Tibial nerve (tissue), 4 donors: Measurements from ENCODE around the gene BCL3. TPM values are rescaled to one million over a fixed set of nuclear protein-coding genes. Genes with fewer than 3 reads are reported as not detected.

Experiments used
- DNase-seq, 2 donors: peaks; one replicate each; pipeline ENCODE4 v3.0.0-alpha.2; 2019; ENCODE audit warnings: low spot score in 2 of 2
- H3K27ac ChIP-seq, 4 donors: fragments of 200-600 bp; sonication (generic) in 3 of 4; one replicate each; pipeline ENCODE4 v1.5.1; 2017 to 2019; ENCODE audit warnings: mild to moderate bottlenecking in 1 of 4
- H3K27me3 ChIP-seq, 2 donors: fragments of 200-600 bp; sonication (generic) in 1 of 2; one replicate each; pipeline versions ENCODE4 v1.5.1 to v1.6.0; 2017 to 2019
- H3K36me3 ChIP-seq, 3 donors: fragments of 200-600 bp; sonication (generic); one replicate each; pipeline ENCODE4 v1.5.1; 2018 to 2019
- H3K4me1 ChIP-seq, 4 donors: fragments of 200-600 bp; sonication (generic) in 3 of 4; one replicate each; pipeline ENCODE4 v1.5.1; 2017 to 2019
- H3K4me3 ChIP-seq, 4 donors: fragments of 200-600 bp; sonication (generic) in 3 of 4; one replicate each; pipeline ENCODE4 v1.5.1; 2017 to 2019; ENCODE audit warnings: mild to moderate bottlenecking in 1 of 4, moderate library complexity in 1 of 4
- H3K9me3 ChIP-seq, 4 donors: fragments of 200-600 bp; sonication (generic) in 3 of 4; one replicate each; pipeline ENCODE4 v1.5.1; 2017 to 2019
- CTCF ChIP-seq, 5 experiments: fragments of 200-600 bp in 3 of 5; fragments of 450-650 bp in 2 of 5; sonication (generic) in 3 of 5; IDR thresholded peaks; one replicate each; pipeline ENCODE4 v1.5.1; 2016 to 2019; ENCODE audit warnings: antibody characterized with exemption in 5 of 5, mild to moderate bottlenecking in 3 of 5, moderate library complexity in 2 of 5
- EP300 ChIP-seq, 2 donors: sonication (generic); formaldehyde crosslinking; IDR thresholded peaks; one replicate each; pipeline ENCODE4 v1.6.1; 2017; ENCODE audit warnings: antibody characterized with exemption in 2 of 2, mild to moderate bottlenecking in 1 of 2
- POLR2A ChIP-seq, 2 donors: fragments of 450-650 bp; IDR thresholded peaks; one replicate each; pipeline ENCODE4 v1.6.1; 2017; ENCODE audit warnings: antibody characterized with exemption in 2 of 2, mild to moderate bottlenecking in 2 of 2, moderate library complexity in 2 of 2
- WGBS, 2 donors: methylation state at CpG; one replicate each; pipeline ENCODE4 v1.1.5; 2018; 5-methylcytosine and 5-hydroxymethylcytosine counted together
- total RNA-seq, 4 donors: library from RNA; depleted of rRNA; stranded (reverse); fragments of >200 nt; gene quantifications; one replicate each; pipeline ENCODE4 v1.1.0, GENCODE V29; 2016

BCL3 gene
- total RNA-seq, 4 donors from 2014 or later: 10.3 to 37.8 (median 18.0) TPM

GRCh38 chr19:44745341-44745831 is 3.1 kb upstream of the BCL3 start:
- peak; percentile 55 to 61 for DNase-seq
- Histone ChIP-seq H3K4me3 (no peak overlapping the region), H3K4me1 (peaks cover 0 to 91% (median 52%) of the 10 kb centered on the region in 4 donors)

GRCh38 chr19:44745887-44746600 is 2.5 kb upstream of the BCL3 start:
- WGBS, 2 donors: 78 to 79% methylated on average over 4 of the region's 4 CpGs
- Histone ChIP-seq H3K4me1 (peaks cover 0 to 91% (median 57%) of the 10 kb centered on the region in 4 donors), H3K4me3 (no peak overlapping the region), H3K27ac (peak overlapping the region; percentile 72 to 96 (median 92)), H3K36me3 (peaks cover 0 to 4% (median 0%) of the 10 kb centered on the region in 3 donors), H3K9me3 (no peaks in the 10 kb centered on the region), H3K27me3 (no peaks in the 10 kb centered on the region)
- no peak for DNase-seq
- TF ChIP-seq EP300 (IDR thresholded peaks at IDR 0.05) (no peak), POLR2A (IDR thresholded peaks at IDR 0.05) (no peak), CTCF (IDR thresholded peaks at IDR 0.05) (no peak)

More at GRCh38 chr19:44745341-44745831, 3.1 kb upstream of the BCL3 start:
- WGBS, 2 donors: 9 to 24% methylated on average over 10 of the region's 10 CpGs
- peak overlapping the region; percentile 43 to 96 (median 92) for H3K27ac ChIP-seq
- TF ChIP-seq CTCF (IDR thresholded peaks at IDR 0.05) (no peak), EP300 (IDR thresholded peaks at IDR 0.05) (peak in 1 of 2 donors; percentile 57)
- H3K36me3 ChIP-seq: no peaks in the 10 kb centered on the region
- no peaks in the 10 kb centered on the region for H3K9me3 ChIP-seq
- H3K27me3 ChIP-seq: no peaks in the 10 kb centered on the region

- Histone ChIP-seq H3K4me3 (peak overlapping the region in 1 of 4 donors; percentile 25), H3K36me3 (peaks cover 0 to 10% (median 0%) of the 10 kb centered on the region in 3 donors), H3K27ac (peak overlapping the region; percentile 72 to 96 (median 92)), H3K4me1 (peaks cover 0 to 91% (median 59%) of the 10 kb centered on the region in 4 donors), H3K9me3 (no peaks in the 10 kb centered on the region), H3K27me3 (no peaks in the 10 kb centered on the region)
- DNase-seq: no peak
- 62 to 71% methylated on average over 5 of the region's 5 CpGs for WGBS, 2 donors
- TF ChIP-seq POLR2A (IDR thresholded peaks at IDR 0.05) (no peak), CTCF (IDR thresholded peaks at IDR 0.05) (no peak), EP300 (IDR thresholded peaks at IDR 0.05) (no peak)
Observed at GRCh38 chr19:44746616-44746945, 1.9 kb upstream of the BCL3 start.

GRCh38 chr19:44746946-44747738 is 1.4 kb upstream of the BCL3 start:
- WGBS, 2 donors: 6 to 7% methylated on average over 28 to 29 of the region's 34 CpGs
- H3K9me3 ChIP-seq: no peaks in the 10 kb centered on the region
- peaks cover 0 to 11% (median 0%) of the 10 kb centered on the region in 3 donors for H3K36me3 ChIP-seq
- H3K27me3 ChIP-seq: no peaks in the 10 kb centered on the region
- H3K4me1 ChIP-seq: peaks cover 0 to 91% (median 61%) of the 10 kb centered on the region in 4 donors
- peak overlapping the region; percentile 39 to 85 (median 54) for H3K4me3 ChIP-seq
- TF ChIP-seq POLR2A (IDR thresholded peaks at IDR 0.05) (peak in 1 of 2 donors; percentile 44), EP300 (IDR thresholded peaks at IDR 0.05) (peak; percentile 75 to 86), CTCF (IDR thresholded peaks at IDR 0.05) (no peak)
- peak; percentile 84 to 88 for DNase-seq
- H3K27ac ChIP-seq: peak overlapping the region; percentile 72 to 96 (median 92)
